K562 (cell line): ENCODE results near the gene YPEL3. TPM values are rescaled to one million over a fixed set of nuclear protein-coding genes. Genes with fewer than 3 reads are reported as not detected.

ENCODE experiments used
- ARID3A ChIP-seq: IDR thresholded peaks from 2 replicates; pipeline ENCODE4 v1.6.1; 2012; ENCODE audit warnings: low read depth, low read length, improper control_type of control experiment, borderline replicate concordance
- CBX2 ChIP-seq: fragments of 200-600 bp; sonication (generic); IDR thresholded peaks from one replicate; pipeline ENCODE4 v1.6.1; 2012; ENCODE audit warnings: mild to moderate bottlenecking, low read length, inconsistent platforms; ENCODE audit not compliant: insufficient read depth, poor library complexity, severe bottlenecking
- CREB1 ChIP-seq, 2 experiments: sonication (generic) in 1 of 2; formaldehyde crosslinking in 1 of 2; IDR thresholded peaks; 2 replicates each; pipeline versions ENCODE4 v1.6.1 to v1.8.0; 2012 to 2022; ENCODE audit warnings: inconsistent platforms in 1 of 2, mild to moderate bottlenecking in 1 of 2, missing genetic modification reagents in 1 of 2, moderate library complexity in 1 of 2
- FOXP1 ChIP-seq: sonication (generic); formaldehyde crosslinking; IDR thresholded peaks from 2 replicates; pipeline ENCODE4 v1.8.0; 2022; ENCODE audit warnings: mild to moderate bottlenecking, missing genetic modification reagents
- HBP1 ChIP-seq: fragments of 450-650 bp; formaldehyde crosslinking; IDR thresholded peaks from 2 replicates; pipeline ENCODE4 v1.4.0; 2022; ENCODE audit warnings: missing genetic modification characterization
- HMGN3 ChIP-seq: IDR thresholded peaks from 2 replicates; pipeline ENCODE4 v1.6.1; 2011; ENCODE audit warnings: borderline replicate concordance, low read depth, mild to moderate bottlenecking, mixed read lengths, low read length; ENCODE audit not compliant: insufficient read length; ENCODE audit errors: extremely low read depth
- MAZ ChIP-seq, 2 experiments: fragments of 450-650 bp in 1 of 2; sonication (generic) in 1 of 2; formaldehyde crosslinking; IDR thresholded peaks in 1 of 2; conservative IDR thresholded peaks in 1 of 2; 2 replicates each; pipeline versions ENCODE4 v1.4.0 to v1.5.0; 2020; ENCODE audit warnings: mild to moderate bottlenecking in 1 of 2, missing genetic modification reagents in 1 of 2
- MNT ChIP-seq, 2 experiments: fragments of 450-650 bp; conservative IDR thresholded peaks; 2 replicates each; pipeline ENCODE4 v1.6.1; 2017; ENCODE audit warnings: mild to moderate bottlenecking in 2 of 2, moderate library complexity in 2 of 2
- NR2C1 ChIP-seq, 2 experiments: fragments of 450-650 bp; IDR thresholded peaks; 2 replicates each; pipeline ENCODE4 v1.6.1; 2017; ENCODE audit warnings: mild to moderate bottlenecking in 2 of 2, antibody characterized with exemption in 1 of 2, inconsistent platforms in 1 of 2, missing compliant biosample characterization in 1 of 2, missing genetic modification characterization in 1 of 2
- PTRF ChIP-seq: fragments of 450-650 bp; IDR thresholded peaks from 2 replicates; pipeline ENCODE4 v1.6.1; 2016; ENCODE audit warnings: mild to moderate bottlenecking, missing genetic modification characterization, missing compliant biosample characterization
- SNAPC5 ChIP-seq: fragments of 250-450 bp; sonication (Bioruptor Pico); IDR thresholded peaks from 2 replicates; pipeline ENCODE4 v1.8.0; 2021; ENCODE audit warnings: moderate library complexity, mild to moderate bottlenecking, inconsistent platforms
- SP1 ChIP-seq: sonication (generic); formaldehyde crosslinking; IDR thresholded peaks from 2 replicates; pipeline ENCODE4 v1.8.1; 2022; ENCODE audit warnings: mild to moderate bottlenecking, missing genetic modification reagents
- ZBTB7A ChIP-seq: IDR thresholded peaks from 2 replicates; pipeline ENCODE4 v1.6.1; 2011; ENCODE audit warnings: low read depth, mild to moderate bottlenecking, low read length, moderate library complexity, borderline replicate concordance; ENCODE audit not compliant: control insufficient read depth
- ZNF165 ChIP-seq: fragments of 250-450 bp; sonication (Bioruptor Pico); IDR thresholded peaks from 2 replicates; pipeline ENCODE4 v1.4.0; 2020; ENCODE audit warnings: borderline replicate concordance
- ZNF696 ChIP-seq: fragments of 250-450 bp; sonication (Bioruptor Pico); conservative IDR thresholded peaks from 2 replicates; pipeline ENCODE4 v1.4.0; 2020; ENCODE audit warnings: mild to moderate bottlenecking, moderate library complexity
- ZNF79 ChIP-seq: fragments of 250-450 bp; sonication (Bioruptor Pico); IDR thresholded peaks from 2 replicates; pipeline ENCODE4 v1.4.0; 2020; ENCODE audit warnings: low read depth, mild to moderate bottlenecking, moderate library complexity
- polyA plus RNA-seq, 8 experiments: library from polyadenylated mRNA; depleted of rRNA in 4 of 8; stranded (reverse) in 5 of 8; unstranded in 3 of 8; fragments of >200 nt; fragmentation: Nextera tagmentation in 2 of 8; fragmentation: Illumina TruSeq in 1 of 8; extraction: Ambion mirVana in 2 of 8; extraction: Trizol in 1 of 8; gene quantifications; 2 replicates each; pipeline versions ENCODE4 v1.2.1 to v1.2.3, GENCODE V29; 2011 to 2014; ENCODE audit warnings: inconsistent platforms in 1 of 8, missing spikeins in 1 of 8
- total RNA-seq, 7 experiments: library from RNA; depleted of rRNA in 6 of 7; stranded (reverse); fragments of >200 nt in 6 of 7; fragmentation: Illumina TruSeq in 2 of 7; extraction: Trizol in 2 of 7; gene quantifications; 2 replicates each; pipeline versions ENCODE4 v1.2.1 to v1.2.3, GENCODE V29; 2011 to 2021; ENCODE audit warnings: low replicate concordance in 1 of 7
- TF ChIP-seq, protein P1 (sequence below): sonication (generic); formaldehyde crosslinking; IDR thresholded peaks from 2 replicates; pipeline ENCODE4 v1.9.0; 2022; ENCODE audit warnings: mild to moderate bottlenecking, missing genetic modification reagents
- TF ChIP-seq, protein P2 (sequence below), 3 experiments: IDR thresholded peaks in 2 of 3; conservative IDR thresholded peaks in 1 of 3; 2 replicates each; pipeline ENCODE4 v1.5.1; 2011 to 2012; ENCODE audit warnings: low read length in 3 of 3, mild to moderate bottlenecking in 3 of 3, control low read depth in 2 of 3, improper control_type of control experiment in 1 of 3, inconsistent platforms in 1 of 3, low read depth in 1 of 3, mixed read lengths in 1 of 3, moderate library complexity in 1 of 3; ENCODE audit not compliant: insufficient read depth in 2 of 3

Gene YPEL3
- total and polyA plus RNA-seq, 9 of the 15 experiments (the other 6 are each of a cell fraction or from before 2014, with no cell fraction given), result 0.41 to 15.0 (median 2.9) TPM

- TF ChIP-seq CREB1 (IDR thresholded peaks at IDR 0.05) (peak; percentile 55; the same call in 1 of the 2 replicates), CREB1 (CRISPR knock-in tag; IDR thresholded peaks at IDR 0.05) (no peak; the same call in 1 of the 2 replicates), HMGN3 (peak; percentile 77), ZBTB7A (peak; percentile 87; the same call in 1 of the 2 replicates), HBP1 (CRISPR knock-in tag) (no peak), MNT (conservative IDR thresholded peaks at IDR 0.05) (peak in 1 of 2 experiments; percentile 55; a peak in 2 of 4 replicates), CBX2 (no peak), ZNF79 (CRISPR knock-in tag) (no peak), ARID3A (no peak), MAZ (CRISPR knock-in tag; conservative IDR thresholded peaks at IDR 0.05 in 1 of 2, IDR thresholded peaks at IDR 0.05 in 1 of 2) (peak; percentile 58 to 74; a peak in 3 of 4 replicates), ZNF696 (CRISPR knock-in tag) (no peak), PTRF (no peak), ZNF165 (CRISPR knock-in tag) (0 out of 2 replicates have a peak, but pooled peaks have one; percentile 42), SNAPC5 (CRISPR knock-in tag) (no peak), FOXP1 (CRISPR knock-in tag) (peak; percentile 77), SP1 (CRISPR knock-in tag) (no peak), NR2C1 (IDR thresholded peaks at IDR 0.05) (no peak), NR2C1 (tag; IDR thresholded peaks at IDR 0.05) (no peak)
- TF ChIP-seq, protein P1, sequence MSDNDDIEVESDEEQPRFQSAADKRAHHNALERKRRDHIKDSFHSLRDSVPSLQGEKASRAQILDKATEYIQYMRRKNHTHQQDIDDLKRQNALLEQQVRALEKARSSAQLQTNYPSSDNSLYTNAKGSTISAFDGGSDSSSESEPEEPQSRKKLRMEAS (CRISPR knock-in tag), result peak; percentile 86
- TF ChIP-seq, protein P2, sequence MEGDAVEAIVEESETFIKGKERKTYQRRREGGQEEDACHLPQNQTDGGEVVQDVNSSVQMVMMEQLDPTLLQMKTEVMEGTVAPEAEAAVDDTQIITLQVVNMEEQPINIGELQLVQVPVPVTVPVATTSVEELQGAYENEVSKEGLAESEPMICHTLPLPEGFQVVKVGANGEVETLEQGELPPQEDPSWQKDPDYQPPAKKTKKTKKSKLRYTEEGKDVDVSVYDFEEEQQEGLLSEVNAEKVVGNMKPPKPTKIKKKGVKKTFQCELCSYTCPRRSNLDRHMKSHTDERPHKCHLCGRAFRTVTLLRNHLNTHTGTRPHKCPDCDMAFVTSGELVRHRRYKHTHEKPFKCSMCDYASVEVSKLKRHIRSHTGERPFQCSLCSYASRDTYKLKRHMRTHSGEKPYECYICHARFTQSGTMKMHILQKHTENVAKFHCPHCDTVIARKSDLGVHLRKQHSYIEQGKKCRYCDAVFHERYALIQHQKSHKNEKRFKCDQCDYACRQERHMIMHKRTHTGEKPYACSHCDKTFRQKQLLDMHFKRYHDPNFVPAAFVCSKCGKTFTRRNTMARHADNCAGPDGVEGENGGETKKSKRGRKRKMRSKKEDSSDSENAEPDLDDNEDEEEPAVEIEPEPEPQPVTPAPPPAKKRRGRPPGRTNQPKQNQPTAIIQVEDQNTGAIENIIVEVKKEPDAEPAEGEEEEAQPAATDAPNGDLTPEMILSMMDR (IDR thresholded peaks at IDR 0.05 in 2 of 3, conservative IDR thresholded peaks at IDR 0.05 in 1 of 3; ENCODE audit: insufficient read depth in 2 of 3, low read depth in 1 of 3, low read length in 3 of 3), result no peak
Measured at GRCh38 chr16:30096105-30096861, at the start of gene YPEL3 (continued).
